Forelimb muscle (tissue), 1 donor: ENCODE measurements around the gene KCNIP4. TPM values are rescaled to one million over a fixed set of nuclear protein-coding genes. Genes with fewer than 3 reads are reported as not detected.

ENCODE experiments used
- DNase-seq: peaks from one replicate; pipeline ENCODE4 v3.0.0-alpha.2; 2013; ENCODE audit warnings: low read depth
- polyA plus RNA-seq: library from polyadenylated mRNA; unstranded; fragments of 120-200 nt; gene quantifications from one replicate; pipeline ENCODE4 v1.2.1, GENCODE V29; 2013; ENCODE audit not compliant: insufficient read length

KCNIP4 gene
- polyA plus RNA-seq, 1 donor = 0.97 TPM

DNA sequence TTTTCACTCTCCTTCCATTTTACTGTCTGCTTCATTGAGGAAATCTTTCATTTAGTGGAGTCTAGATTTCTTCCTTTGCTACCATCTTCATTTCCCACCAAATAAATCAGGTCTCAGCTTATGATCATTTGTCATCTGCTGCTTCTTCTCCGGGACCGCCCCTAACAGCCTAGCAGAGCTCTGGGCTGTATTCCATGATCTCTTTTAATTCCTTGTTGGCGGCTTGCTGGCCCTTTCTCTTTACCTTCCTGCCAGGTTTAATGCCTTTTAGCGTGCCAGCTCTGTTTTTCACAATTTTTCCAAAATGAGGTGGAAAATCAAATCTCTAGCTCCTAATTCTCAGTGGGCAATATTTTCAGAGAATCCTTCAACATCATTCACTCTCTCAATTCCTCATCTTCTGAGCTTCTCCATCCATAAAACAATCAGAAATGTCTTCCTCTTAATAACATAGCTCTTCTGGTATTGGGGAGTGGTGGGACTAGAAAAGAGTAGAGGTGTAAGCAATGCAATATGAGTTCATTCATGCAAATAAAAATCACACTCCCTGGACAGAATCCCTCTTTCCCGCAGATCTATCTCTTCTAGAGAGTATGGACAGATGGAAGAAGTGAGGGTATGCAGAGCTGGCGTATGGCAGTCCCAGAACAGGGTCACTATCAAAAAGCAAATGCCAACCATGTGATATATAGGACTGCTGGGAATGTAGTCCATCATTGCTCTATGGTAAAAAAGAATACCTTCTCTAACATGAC, 491.3 kb downstream of the KCNIP4 start:
- no peak for DNase-seq

DNA sequence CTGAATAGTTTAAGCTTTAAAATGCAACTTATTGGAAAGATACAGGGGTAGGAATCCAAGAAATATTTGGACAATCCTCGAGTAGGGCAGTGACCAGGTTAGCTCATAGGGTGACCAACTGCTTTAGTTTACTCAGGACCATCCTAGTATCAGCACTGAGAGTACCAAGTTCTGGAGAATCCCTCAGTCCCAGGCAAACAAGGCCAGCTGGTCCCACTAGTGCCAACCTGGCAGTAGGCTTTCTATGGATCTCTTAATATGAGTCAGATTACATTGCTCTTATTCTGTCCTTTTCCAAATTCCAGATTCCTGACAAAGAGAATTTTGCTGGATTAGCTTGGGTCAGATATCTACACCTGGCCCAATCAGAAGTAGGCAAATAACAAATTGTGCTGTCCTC, 493.7 kb downstream of the KCNIP4 start:
- DNase-seq = no peak

DNA sequence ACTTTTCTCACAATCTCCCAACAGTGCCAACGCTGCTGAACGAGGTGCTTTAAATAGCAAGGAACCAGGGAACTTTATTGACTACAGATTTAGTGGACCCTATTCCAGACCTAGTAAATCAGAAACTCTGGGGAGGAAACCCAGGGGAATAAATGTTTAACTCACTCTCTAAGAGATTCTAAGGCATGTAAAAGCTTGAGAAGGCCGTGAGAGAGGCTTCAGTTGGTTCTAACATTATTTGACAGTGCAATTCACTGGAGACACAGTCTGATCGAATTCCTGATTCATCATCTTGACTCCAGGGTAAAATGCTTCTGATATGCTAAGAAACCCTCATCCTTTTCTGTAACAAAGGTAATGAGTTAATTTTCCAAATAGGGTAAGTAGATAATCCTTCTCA, 494.4 kb downstream of the KCNIP4 start:
- DNase-seq = no peak

DNA sequence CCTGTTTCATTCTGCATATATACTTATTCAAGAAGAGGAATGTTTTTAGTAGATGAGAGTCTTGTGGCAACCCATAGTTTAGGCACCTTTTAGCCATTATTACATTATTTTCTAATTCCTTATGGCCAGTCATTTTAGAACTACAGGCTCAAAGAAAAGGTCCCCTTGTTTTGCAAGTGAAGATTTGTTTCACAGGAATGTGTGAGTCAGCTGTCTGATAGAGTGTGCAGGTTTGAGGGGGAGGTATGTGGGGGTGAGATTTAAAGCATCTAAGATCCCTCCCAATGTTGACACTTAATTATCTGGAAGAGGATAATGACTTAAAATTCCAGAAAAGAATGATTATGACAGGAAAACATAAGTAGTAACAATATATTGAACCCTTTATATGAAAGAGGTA, 495.6 kb downstream of the KCNIP4 start:
- DNase-seq = no peak

DNA sequence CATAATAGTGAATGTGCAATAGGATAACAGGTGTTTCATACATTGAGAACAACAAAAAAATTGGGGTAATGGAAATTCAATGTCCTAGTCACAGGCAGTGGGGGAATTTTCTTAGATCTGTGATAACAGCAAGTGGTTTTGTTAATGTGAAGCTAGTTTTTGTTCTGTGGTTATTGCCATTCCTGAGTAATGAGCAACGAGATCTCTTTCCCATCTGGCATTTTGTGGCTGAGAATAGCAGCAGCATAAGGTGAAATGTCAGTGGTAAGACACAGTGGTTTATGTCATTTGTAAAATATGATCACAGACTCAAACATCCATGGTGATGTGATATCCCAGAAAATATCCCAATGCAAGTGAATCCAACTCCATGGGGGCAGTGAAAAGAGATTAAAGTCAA, 497.5 kb downstream of the KCNIP4 start:
- no peak for DNase-seq

DNA sequence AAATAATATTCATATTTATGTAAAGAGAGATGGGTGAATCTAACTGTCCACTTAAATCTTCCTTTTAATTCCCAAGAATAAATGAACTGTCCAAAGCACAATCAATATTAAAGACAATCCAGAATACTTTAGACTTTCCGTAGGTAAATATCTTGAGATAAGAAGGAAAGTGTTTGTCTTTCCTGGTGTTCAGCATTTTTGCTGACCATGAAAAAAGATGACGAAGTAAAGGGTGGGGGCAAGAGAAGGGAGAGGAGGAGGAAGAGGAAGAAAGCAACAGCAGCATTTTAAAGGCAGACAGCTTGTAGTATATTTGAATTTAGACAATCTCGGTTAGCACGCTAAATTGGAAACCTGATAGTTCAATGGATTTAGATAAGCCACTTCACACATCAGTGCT, 498.2 kb downstream of the KCNIP4 start:
- no peak for DNase-seq

DNA sequence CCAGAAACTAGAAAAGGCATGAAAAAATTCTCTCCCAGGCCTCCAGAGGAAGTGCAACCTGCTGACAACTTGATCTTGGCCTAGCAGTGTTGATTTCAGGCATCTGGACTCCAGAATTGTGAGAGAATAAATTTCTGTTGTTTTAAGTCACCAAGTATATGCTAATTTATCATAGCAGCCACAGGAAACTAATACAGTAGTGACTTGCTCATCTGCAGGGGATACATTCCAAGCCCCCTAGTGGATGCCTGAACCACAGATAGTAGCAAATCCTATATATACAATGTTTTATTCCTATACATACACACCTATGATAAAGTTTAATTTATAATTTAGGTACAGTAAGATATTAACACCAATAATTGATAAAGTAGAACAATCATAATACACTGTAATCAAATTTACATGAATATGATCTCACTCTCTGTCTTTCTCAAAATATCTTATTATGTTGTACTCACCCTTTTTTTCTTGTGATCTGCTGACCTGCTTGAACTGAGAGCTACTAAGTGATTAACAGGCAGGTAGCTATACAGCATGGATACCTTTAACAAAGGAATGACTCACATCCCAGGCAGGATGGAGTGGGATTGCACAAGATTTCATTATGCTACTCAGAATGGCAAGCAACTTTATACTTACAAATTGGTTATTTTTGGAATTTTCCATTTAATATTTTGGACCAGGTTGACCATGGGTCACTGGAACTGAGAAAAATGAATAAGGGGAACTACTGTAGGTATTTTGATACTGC, 501.1 kb downstream of the KCNIP4 start:
- no peak for DNase-seq

DNA sequence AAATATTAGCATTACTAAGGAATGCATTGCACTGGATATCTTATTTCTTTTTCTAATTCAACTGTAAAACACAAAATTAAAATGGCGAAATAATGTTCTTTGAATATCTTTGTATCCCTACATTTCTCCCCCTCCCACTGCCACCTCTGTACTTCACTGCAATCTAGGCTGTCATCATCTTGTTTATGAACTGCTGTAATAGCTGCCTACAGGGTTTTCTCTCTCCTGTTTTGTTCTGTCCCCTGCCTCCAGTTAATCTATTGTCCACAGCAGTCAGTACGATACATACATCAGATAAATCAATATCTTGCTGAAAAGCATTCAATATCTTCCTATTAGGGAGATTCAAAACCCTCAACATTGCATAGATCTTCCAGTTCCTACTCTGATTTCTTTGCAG, 528.4 kb downstream of the KCNIP4 start:
- DNase-seq = no peak

DNA sequence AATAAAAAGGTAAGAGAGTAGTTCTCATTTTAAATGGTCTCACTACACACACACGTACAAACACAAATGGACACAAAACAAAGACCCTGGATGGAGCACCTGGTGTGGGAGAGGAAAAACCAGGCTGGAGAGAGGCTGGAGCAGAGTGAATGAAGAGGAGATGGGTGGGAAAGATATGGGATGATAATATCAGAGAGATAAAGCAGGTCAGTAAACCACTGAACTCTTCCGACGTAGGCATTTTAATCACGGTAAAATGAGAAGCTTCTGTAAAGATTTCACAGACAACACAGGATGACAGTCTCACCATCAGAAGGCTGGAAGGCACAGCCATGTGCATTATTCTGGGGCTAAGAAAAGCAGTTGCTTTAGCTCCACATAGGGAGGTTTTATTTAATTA, 532.8 kb downstream of the KCNIP4 start:
- no peak for DNase-seq

DNA sequence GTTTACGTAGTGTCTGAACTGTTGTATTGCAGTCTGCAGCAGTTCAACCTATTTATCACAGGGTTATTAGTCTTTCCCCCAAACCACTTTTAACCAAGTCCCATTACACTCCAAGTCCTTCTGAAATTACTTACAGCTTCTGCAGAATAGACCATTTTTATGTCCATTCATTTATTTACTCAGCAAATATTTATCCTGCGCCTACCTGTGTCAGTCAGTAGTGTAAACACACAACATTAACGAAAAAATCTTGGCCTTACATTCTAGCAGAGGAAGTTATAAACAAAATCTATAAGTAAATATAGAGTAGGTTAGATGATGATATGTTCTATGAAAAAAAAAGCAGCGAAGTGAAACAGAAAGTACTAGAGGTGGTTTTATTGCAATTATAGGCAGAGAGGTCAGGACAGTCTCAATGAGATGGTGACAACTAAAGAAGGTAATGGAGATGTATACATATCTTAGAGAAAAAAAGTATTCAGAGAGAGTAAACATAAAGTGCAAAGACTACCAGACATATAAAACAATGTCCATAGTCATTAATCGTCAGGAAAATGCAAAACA, 534.7 kb downstream of the KCNIP4 start:
- DNase-seq = no peak

DNA sequence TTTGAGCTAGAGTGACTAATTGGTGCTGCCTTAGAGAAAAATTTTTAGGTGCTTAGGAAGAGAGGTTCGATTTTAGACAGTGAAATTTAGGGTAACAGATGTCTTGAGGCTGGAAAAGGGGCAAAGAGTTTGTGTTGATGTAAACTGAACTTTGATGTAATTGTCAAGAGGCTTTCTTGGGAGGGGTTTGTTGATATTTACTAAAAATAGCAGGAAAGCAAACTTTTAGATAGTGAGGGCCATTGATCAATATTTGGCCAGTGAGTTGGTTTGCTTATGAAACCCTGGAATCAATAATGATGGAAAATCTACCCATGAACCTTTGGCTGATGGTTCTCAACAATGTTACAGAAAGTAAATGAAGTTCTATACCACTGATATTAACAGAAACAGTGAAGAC, 537.5 kb downstream of the KCNIP4 start:
- no peak for DNase-seq

DNA sequence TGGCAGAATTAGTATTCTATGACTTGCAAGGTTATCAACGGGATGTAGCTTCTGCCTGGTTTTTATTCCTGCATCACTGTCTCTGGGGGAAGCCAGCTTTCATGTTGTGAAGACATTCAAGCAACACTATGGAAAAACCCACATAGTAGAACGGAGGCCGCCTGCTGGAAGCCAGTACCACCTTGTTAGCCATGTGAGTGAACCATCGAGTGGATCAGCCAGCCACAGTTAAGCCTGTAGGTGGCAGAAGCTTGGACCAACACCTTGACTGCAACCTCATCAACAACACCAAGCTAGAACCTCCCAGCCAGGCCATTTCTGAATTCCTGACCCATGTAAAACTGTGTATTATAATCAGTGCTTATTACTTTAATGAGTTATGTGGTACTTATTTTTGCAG, 538.2 kb downstream of the KCNIP4 start:
- no peak for DNase-seq

DNA sequence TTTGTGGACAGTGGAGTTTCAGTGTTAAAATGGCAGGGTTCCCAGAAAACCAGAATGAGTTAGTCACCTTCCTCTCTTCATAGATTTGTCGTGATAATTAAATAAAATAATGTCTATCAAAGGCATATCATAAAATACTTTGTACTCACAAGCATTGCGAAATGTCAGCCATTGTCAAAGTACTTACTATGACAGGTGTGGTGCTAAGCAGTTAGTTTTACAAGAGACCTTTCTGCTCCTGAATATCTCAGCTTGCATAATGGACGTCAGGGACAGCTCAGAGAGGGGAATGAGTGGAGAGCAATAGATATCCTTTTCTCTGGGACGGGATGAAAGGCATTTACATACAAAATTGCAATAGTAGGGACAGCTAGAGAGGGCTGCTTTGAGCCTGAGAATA, 560.9 kb downstream of the KCNIP4 start:
- no peak for DNase-seq

DNA sequence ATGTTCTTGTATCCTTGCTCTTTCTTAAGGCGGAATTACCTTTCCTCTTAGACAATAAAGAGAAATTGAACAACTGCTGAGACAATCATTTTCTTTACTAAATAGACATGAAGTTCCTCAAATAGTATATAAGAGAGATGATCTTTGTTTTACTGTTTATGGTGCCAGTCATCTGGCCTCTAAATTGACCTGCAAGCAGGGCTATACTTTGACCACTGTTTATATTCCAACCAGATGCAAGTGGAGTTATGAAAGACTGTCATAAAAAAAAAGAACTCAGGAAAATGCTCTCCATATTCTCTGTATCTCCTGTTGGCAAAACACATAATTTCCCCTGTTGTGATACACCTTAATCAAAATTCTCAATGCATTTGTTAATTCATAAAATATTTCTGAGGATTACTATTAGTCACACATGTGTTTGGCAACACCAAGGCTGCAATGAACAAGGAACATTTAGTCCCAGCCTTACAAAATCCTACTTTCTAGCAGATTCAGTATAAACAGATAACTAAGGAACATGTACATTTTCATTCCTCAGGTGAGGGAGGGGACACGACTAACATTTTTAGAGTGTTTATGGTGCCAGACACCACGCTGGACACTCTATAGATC, 562.3 kb downstream of the KCNIP4 start:
- DNase-seq = no peak

DNA sequence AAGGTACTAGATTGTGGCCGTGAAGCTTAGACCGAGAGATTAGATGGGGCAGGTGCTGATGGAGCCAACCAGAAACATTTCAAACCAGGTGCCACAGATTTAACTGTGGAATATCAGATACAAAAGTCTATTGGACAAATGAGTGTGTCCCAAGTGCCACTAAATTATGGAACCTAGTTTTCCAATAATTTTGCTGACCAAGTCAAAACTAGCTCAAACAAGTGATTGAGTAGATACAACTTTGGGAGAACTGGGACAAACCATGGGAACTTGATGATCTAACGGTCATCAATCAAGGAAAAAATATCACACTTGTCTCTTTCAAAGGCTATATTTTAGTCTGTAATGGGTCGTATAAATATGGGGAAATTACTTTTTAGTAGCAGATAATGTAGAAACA, 562.9 kb downstream of the KCNIP4 start:
- no peak for DNase-seq

DNA sequence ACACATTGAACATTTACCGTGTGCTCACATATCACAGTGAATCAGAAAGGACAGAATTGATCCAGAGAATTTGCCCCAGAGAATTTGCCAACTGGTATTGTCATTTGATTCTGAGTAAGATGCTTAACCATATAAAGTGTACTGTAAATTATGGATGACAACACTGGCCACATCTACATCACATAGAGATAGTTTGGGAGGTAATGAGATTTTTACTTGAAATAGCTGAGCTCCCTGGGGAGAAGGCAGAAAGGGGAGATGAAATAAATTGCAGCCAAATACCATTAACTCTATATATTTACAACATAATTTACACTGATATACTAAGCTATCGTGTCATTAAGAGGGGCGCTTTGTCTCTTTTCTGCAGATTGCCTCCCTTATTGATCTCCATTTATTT, 564.0 kb downstream of the KCNIP4 start:
- no peak for DNase-seq

DNA sequence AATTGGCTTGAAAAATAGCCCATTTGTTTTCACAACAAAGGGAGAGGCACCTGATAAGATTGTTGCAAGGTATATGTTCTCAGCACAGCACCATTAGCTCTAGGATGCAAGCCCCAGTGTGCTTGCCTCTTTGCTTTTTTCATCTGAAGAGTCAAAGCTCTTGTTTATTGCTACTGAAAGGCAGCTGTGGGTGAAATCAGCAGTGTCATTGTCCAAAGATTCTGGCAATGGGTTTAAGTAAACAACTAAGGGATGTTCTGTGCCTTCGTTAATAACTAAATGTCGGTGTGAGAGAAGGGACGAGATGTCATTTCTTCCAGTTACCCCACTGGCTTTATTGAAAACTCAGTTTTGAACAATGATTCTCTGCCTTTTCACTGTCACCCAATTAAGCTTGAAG, 567.7 kb downstream of the KCNIP4 start:
- no peak for DNase-seq

DNA sequence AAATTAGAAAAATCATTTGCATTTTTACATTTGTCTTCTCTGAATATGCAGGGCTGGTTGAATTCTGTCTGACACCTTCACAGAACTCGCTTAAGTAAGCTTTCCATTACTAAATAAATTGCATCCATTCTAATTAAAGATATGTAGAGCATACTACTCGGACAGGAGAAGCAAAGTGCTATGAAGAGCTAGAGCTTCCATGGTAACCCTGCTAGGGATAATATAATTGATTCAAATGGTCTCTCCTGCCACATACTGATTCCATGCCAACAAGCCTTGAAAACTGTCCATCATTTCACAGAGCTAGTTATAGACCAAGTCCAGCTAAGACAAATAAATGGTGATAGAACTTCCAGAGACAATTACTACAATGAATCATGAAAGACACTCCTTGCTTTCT, 571.5 kb downstream of the KCNIP4 start:
- DNase-seq = no peak

DNA sequence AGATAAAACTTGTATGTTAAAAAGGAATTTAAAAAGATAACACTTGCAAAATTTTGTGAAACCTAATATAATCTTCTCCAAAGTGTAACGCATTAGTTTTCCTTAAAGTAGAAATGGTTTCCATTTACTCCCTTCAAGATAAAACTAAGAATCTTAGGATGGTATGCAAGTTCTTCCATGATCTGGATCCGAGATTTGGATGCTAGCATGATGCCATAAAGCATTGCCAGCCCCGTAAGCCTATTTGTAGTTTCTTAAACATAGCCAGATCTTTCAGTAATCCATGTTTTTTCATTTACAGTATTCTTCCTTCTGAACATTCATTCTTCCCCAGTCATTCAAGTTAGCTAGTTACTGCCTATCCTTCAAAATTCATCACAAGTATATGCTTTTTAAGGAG, 572.4 kb downstream of the KCNIP4 start:
- no peak for DNase-seq

DNA sequence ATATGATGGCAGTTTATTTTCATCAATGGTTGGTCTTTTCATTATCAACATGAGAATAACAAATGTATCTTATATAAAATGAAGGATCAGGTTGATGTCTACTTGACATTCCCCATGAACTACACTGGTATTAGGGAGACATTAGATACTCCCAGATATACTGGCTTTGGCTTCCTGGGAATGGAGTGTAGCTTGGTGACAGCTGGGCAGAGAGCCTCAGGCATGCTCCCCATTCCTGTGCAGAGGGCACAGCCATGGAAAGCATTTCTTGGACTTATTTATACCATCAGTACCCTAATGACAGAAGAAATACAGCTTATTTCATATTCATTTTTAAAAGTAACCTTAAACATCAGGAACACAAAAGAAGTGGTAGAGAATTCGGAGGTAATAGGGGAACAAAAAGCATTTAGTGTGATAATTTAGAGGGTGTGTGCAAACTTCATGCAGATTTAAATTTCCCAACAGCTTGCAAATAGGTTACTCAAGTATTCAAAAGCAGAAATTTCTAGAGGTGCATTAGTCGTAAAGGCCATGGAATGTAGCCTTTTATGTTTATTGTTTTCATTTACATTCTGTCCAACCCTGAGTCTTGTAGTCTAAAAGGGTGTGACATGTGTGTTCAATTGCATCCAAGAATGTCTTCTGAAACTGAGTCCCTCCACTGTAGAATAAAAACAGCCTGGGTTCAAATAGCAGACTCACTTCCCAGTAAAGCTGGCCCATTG, 573.8 kb downstream of the KCNIP4 start:
- no peak for DNase-seq

DNA sequence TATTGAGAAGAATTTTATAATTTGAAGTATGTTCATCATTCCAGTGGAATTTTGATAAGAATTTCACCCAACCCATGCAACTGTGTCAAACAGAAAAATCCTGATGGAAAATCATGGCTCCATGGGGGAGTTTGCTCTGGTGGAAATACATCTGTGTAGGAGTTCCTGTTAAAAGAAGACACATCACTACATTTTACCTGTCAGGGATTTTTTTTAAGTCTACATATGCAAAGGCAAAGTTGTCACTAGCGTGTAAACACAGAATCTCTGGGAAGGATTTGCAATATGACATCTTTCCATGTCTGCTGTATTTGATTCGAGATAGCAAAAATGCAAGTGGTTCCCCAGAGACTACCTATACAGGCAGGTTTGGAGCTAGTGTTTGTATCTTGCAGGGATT, 581.0 kb downstream of the KCNIP4 start:
- DNase-seq = no peak

DNA sequence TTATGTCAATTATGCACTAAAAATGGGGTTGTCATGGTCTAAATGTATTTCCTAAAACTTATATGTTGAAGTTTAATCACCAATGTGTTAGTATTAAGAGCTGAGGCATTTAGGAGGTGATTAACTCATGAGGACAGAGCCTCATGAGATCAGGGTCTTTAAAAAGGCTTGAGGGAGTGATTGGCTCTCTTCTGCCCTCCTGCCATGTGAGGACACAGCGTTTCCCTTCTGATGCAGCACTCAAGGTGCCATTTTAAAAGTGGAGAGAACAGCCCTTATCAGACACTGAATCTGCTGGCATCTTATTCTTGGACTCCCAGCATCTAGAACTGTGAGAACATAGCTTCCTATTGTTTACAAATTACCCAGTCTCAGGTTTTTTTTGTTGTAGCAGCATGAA, 581.7 kb downstream of the KCNIP4 start:
- DNase-seq = no peak
